GM18951 (cell line): ENCODE data around the gene CCDC3.
"Not testable (repeated sequence)": the region's sequence is repeated elsewhere in the genome, so short reads cannot be mapped to it uniquely, and the experiment has no call there.

Source experiments
- POLR2A ChIP-seq: IDR thresholded peaks from 4 replicates; pipeline ENCODE4 v1.6.1; 2011; ENCODE audit warnings: mild to moderate bottlenecking; ENCODE audit not compliant: insufficient read length, insufficient read depth; ENCODE audit errors: extremely low read depth
- in situ Hi-C: fragments of 300-500 bp; cut with MboI; formaldehyde crosslinking; loops from one replicate; pipeline ENCODE4 v1.12.0; 2022; ENCODE audit warnings: low sequenced_read_pairs, mixed read lengths, inconsistent platforms; ENCODE audit not compliant: unreplicated experiment

CCDC3 gene

GRCh38 chr10:12897278-12897677 lies 104.2 kb downstream of the CCDC3 start:
- in situ Hi-C loops, result loop anchor here (25.0 kb wide), 1 partner anchor 660 kb away; no protein-coding TSS in a partner anchor

GRCh38 chr10:12896251-12896650 lies 105.3 kb downstream of the CCDC3 start:
- in situ Hi-C loops, result loop anchor here (25.0 kb wide), 1 partner anchor 659 kb away; no protein-coding TSS in a partner anchor
- no peak for TF ChIP-seq POLR2A

More at GRCh38 chr10:12897278-12897677, 104.2 kb downstream of the CCDC3 start:
- no peak for TF ChIP-seq POLR2A

- in situ Hi-C loops, result loop anchor here (25.0 kb wide), 1 partner anchor 656 kb away; no protein-coding TSS in a partner anchor
- TF ChIP-seq POLR2A, result no peak
Measured at GRCh38 chr10:12892924-12893323, 108.6 kb downstream of the CCDC3 start.

GRCh38 chr10:12890958-12891357 lies 110.6 kb downstream of the CCDC3 start:
- in situ Hi-C loops, result loop anchor here (25.0 kb wide), 1 partner anchor 654 kb away; no protein-coding TSS in a partner anchor
- TF ChIP-seq POLR2A, result no peak

GRCh38 chr10:12888470-12888869 lies 113.0 kb downstream of the CCDC3 start:
- in situ Hi-C loops, result loop anchor here (25.0 kb wide), 1 partner anchor 651 kb away; no protein-coding TSS in a partner anchor
- TF ChIP-seq POLR2A, result no peak

GRCh38 chr10:12887780-12888179 lies 113.7 kb downstream of the CCDC3 start:
- in situ Hi-C loops, result loop anchor here (25.0 kb wide), 1 partner anchor 650 kb away; no protein-coding TSS in a partner anchor
- TF ChIP-seq POLR2A, result no peak

- in situ Hi-C loops, result loop anchor here (25.0 kb wide), 1 partner anchor 648 kb away; no protein-coding TSS in a partner anchor
- no peak for TF ChIP-seq POLR2A
Measured at GRCh38 chr10:12884851-12885250, 116.7 kb downstream of the CCDC3 start.

- TF ChIP-seq POLR2A, result no peak
- in situ Hi-C loops, result loop anchor here (25.0 kb wide), 1 partner anchor 643 kb away; no protein-coding TSS in a partner anchor
Measured at GRCh38 chr10:12880423-12880822, 121.1 kb downstream of the CCDC3 start.

- in situ Hi-C loops, result loop anchor here (25.0 kb wide), 1 partner anchor 640 kb away; no protein-coding TSS in a partner anchor
Measured at GRCh38 chr10:12877150-12877549, 124.4 kb downstream of the CCDC3 start.

GRCh38 chr10:12876266-12876665 lies 125.2 kb downstream of the CCDC3 start:
- in situ Hi-C loops, result loop anchor here (25.0 kb wide), 1 partner anchor 639 kb away; no protein-coding TSS in a partner anchor
- no peak for TF ChIP-seq POLR2A

More at GRCh38 chr10:12877150-12877549, 124.4 kb downstream of the CCDC3 start:
- TF ChIP-seq POLR2A, result no peak

- no peak for TF ChIP-seq POLR2A
- in situ Hi-C loops, result loop anchor here (25.0 kb wide), 1 partner anchor 638 kb away; no protein-coding TSS in a partner anchor
Measured at GRCh38 chr10:12875100-12875499, 126.4 kb downstream of the CCDC3 start.

- TF ChIP-seq POLR2A, result no peak
- in situ Hi-C loops, result no loop called here
Measured at GRCh38 chr10:12874501-12874900, 127.0 kb downstream of the CCDC3 start.

- in situ Hi-C loops, result no loop called here
- no peak for TF ChIP-seq POLR2A
Measured at GRCh38 chr10:12873172-12873571, 128.3 kb downstream of the CCDC3 start.

- no peak for TF ChIP-seq POLR2A
- in situ Hi-C loops, result no loop called here
Measured at GRCh38 chr10:12872577-12872976, 128.9 kb downstream of the CCDC3 start.

- in situ Hi-C loops, result no loop called here
- TF ChIP-seq POLR2A, result no peak
Measured at GRCh38 chr10:12869427-12869826, 132.1 kb downstream of the CCDC3 start.

- in situ Hi-C loops, result no loop called here
- no peak for TF ChIP-seq POLR2A
Measured at GRCh38 chr10:12868229-12868628, 133.3 kb downstream of the CCDC3 start.

- in situ Hi-C loops, result not testable (repeated sequence)
Measured at GRCh38 chr10:12865515-12865914, 136.0 kb downstream of the CCDC3 start.
